Neural progenitor cell (in vitro differentiated cells): ENCODE data around the gene WDR86. TPM values are rescaled to one million over a fixed set of nuclear protein-coding genes. Genes with fewer than 3 reads are reported as not detected.

ENCODE experiments used
- DNase-seq: peaks from one replicate; pipeline ENCODE4 v3.0.0-alpha.2; 2016; ENCODE audit warnings: low spot score
- H2AFZ ChIP-seq: fragments of 200-600 bp; sonication (generic); replicated peaks from 2 replicates; pipeline ENCODE4 v1.6.1; 2016; ENCODE audit warnings: antibody characterized with exemption
- H3F3A ChIP-seq: fragments of 200-600 bp; sonication (generic); 2 replicates; pipeline ENCODE4 v1.6.1; 2016; ENCODE audit warnings: antibody characterized with exemption, low read depth
- H3K27ac ChIP-seq: fragments of 200-600 bp; sonication (generic); 2 replicates; pipeline ENCODE4 v1.5.1; 2016; ENCODE audit warnings: mild to moderate bottlenecking
- H3K27me3 ChIP-seq: fragments of 200-600 bp; sonication (generic); 2 replicates; pipeline ENCODE4 v1.6.1; 2016; ENCODE audit warnings: mild to moderate bottlenecking, moderate library complexity
- H3K36me3 ChIP-seq: fragments of 200-600 bp; sonication (generic); 2 replicates; pipeline ENCODE4 v1.5.1; 2016
- H3K4me1 ChIP-seq: fragments of 200-600 bp; sonication (generic); 2 replicates; pipeline ENCODE4 v1.6.1; 2016; ENCODE audit warnings: mixed run types
- H3K4me2 ChIP-seq: fragments of 200-600 bp; sonication (generic); 2 replicates; pipeline ENCODE4 v1.6.1; 2016
- H3K4me3 ChIP-seq: fragments of 200-600 bp; sonication (generic); 2 replicates; pipeline ENCODE4 v1.5.1; 2016
- H3K79me2 ChIP-seq: fragments of 200-600 bp; sonication (generic); 2 replicates; pipeline ENCODE4 v1.6.1; 2016; ENCODE audit warnings: low read depth
- H3K9ac ChIP-seq: fragments of 200-600 bp; sonication (generic); 2 replicates; pipeline ENCODE4 v1.6.1; 2016
- H3K9me3 ChIP-seq: fragments of 200-600 bp; sonication (generic); 2 replicates; pipeline ENCODE4 v1.5.1; 2016; ENCODE audit warnings: low read depth
- H4K20me1 ChIP-seq: fragments of 200-600 bp; sonication (generic); 2 replicates; pipeline ENCODE4 v1.6.1; 2016; ENCODE audit warnings: low read depth
- H3K27ac Mint-ChIP-seq: 3 replicates; pipeline ENCODE4 v1.8.0; 2021; ENCODE audit warnings: mixed read lengths
- H3K27me3 Mint-ChIP-seq: 2 replicates; pipeline ENCODE4 v1.8.0; 2022; ENCODE audit warnings: low read depth, mild to moderate bottlenecking, inconsistent platforms, moderate library complexity, mixed read lengths; ENCODE audit not compliant: insufficient read depth
- H3K36me3 Mint-ChIP-seq: 3 replicates; pipeline ENCODE4 v1.8.0; 2021; ENCODE audit warnings: mixed read lengths
- H3K4me1 Mint-ChIP-seq: 3 replicates; pipeline ENCODE4 v1.8.0; 2021; ENCODE audit warnings: mixed read lengths
- H3K4me3 Mint-ChIP-seq: 3 replicates; pipeline ENCODE4 v1.8.0; 2021; ENCODE audit warnings: mild to moderate bottlenecking, moderate library complexity, mixed read lengths
- H3K9me3 Mint-ChIP-seq: 3 replicates; pipeline ENCODE4 v1.8.0; 2020; ENCODE audit warnings: mixed read lengths
- CTCF ChIP-seq: fragments of 200-600 bp; sonication (generic); IDR thresholded peaks from 2 replicates; pipeline ENCODE4 v1.5.1; 2017; ENCODE audit warnings: antibody characterized with exemption, mild to moderate bottlenecking
- EZH2 ChIP-seq: fragments of 200-600 bp; sonication (generic); IDR thresholded peaks from 2 replicates; pipeline ENCODE4 v1.6.1; 2017; ENCODE audit warnings: antibody characterized with exemption, mild to moderate bottlenecking, moderate library complexity
- EZH2phosphoT487 ChIP-seq: fragments of 200-600 bp; sonication (generic); IDR thresholded peaks from 2 replicates; pipeline ENCODE4 v1.6.1; 2017; ENCODE audit warnings: antibody characterized with exemption
- total RNA-seq: library from RNA; depleted of rRNA; stranded (reverse); fragments of >200 nt; gene quantifications from 2 replicates; pipeline ENCODE4 v1.2.3, GENCODE V29; 2015; ENCODE audit warnings: low replicate concordance

Gene WDR86
- total RNA-seq, 1 donor from 2014 or later: 15.0 TPM

DNA sequence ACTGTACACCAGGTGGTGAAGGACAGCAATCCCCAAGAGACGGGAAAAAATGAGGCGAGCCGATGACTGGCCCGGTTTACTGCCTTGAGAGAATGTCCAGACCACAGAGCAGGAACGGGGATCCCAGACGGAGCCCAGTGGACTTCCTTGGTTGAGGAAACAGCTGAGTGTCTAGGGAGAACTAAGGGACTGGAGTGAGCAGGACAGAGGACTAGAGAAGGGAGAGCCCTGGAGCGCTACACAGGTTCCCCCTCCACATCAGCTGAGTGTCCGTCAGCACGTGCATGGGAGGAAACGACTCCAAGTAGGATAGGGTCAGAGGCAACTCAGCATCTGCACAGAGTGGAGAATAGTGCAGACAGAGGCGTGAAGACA lies 7.1 kb upstream of the WDR86 start:
- Histone ChIP-seq H3K9ac (no peak overlapping the region), H4K20me1 (no peaks in the 10 kb centered on the region), H3K4me2 (no peak overlapping the region), H3K79me2 (no peaks in the 10 kb centered on the region), H2AFZ (no peak overlapping the region), H3K4me1 (no peaks in the 10 kb centered on the region), H3K9me3 (no peaks in the 10 kb centered on the region), H3K4me3 (no peak overlapping the region), H3K36me3 (no peaks in the 10 kb centered on the region), H3F3A (no peaks in the 10 kb centered on the region), H3K27ac (no peak overlapping the region), H3K27me3 (peaks cover 59% of the 10 kb centered on the region)
- no peak for DNase-seq
- peaks cover under 1% of the 10 kb centered on the region for H3K36me3 Mint-ChIP-seq
- H3K4me1 Mint-ChIP-seq: peaks cover 12% of the 10 kb centered on the region
- peaks cover 25% of the 10 kb centered on the region for H3K9me3 Mint-ChIP-seq
- H3K27ac Mint-ChIP-seq: no peak overlapping the region
- TF ChIP-seq EZH2: no peak
- TF ChIP-seq CTCF: no peak
- TF ChIP-seq EZH2phosphoT487: no peak
- peaks cover 7% of the 10 kb centered on the region for H3K27me3 Mint-ChIP-seq
- no peak overlapping the region for H3K4me3 Mint-ChIP-seq

DNA sequence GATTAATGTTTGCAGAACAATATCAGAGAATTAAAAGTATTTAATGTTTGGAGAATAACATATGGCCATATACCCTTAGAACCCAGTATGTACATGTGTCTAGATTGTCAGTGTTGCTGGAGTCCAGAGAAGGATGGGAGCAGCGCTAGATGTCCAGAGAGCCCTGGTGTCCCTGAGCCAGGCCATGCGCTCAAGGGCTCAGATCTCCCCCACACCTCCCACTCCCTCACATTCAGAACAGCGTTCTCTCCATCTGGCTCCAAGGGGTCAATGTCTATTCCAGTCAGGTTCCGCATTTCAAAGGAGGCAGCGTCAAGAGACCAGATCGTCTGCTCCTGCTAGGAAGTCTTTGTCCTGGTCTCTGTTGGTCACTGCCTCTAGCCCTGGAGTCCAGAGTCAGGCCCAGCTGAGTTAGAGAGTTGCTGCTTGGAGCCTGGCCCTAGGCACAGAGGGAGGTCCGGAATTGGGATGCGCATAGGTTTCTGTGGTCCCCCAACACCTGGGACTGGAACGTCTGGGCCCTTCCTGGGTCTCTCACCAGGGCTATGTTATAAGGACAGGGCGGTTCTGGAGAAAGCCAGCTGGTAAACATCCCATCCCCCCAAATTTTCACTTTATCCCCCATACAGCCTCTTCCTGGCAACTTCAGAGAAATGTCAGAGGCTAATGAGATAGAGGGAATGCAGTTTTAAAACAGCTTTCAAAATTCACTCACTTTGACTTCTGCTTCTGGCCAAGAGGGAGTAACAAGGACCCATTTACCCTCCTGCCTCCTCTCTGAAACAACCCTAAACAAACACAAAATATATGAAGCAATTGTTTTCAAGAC lies 6.5 kb upstream of the WDR86 start:
- Histone ChIP-seq H4K20me1 (no peaks in the 10 kb centered on the region), H3K4me3 (no peak overlapping the region)
- peaks cover 9% of the 10 kb centered on the region for H3K27me3 Mint-ChIP-seq

DNA sequence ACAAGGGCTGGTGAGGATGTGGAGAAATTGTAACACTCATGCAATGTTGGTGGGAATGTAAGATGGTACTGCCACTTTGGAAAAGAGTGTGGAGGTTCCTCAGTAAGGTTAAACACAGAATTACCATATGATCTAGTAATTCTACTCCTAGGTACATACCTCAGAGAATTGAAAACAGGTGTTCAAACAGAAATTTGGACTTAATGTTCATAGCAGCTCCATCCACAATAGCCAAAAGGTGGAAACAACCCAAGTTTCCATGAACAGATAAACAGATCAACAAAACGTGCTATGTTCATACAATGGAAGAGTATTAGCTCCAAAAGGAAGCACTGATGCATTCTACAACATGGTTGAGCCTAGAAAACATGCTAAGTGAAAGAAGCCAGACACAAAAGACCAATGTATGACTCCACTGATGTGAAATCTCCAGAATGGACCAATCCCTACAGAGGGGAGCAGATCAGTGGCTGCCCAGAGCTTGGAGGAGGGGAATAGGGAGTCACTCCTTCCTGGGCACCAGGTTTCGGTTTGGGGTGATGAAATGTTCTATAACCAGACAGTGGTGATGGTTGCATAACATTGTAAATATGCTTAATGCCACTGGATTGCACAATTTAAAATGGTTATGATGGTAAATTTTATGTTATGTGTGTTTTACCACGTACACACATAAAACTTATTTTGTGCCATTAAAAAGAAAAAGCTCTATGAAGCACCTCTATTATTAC lies 5.7 kb upstream of the WDR86 start:
- H3K27ac ChIP-seq: no peak overlapping the region
- TF ChIP-seq EZH2phosphoT487: no peak
- TF ChIP-seq EZH2: no peak
- no peak for TF ChIP-seq CTCF
- Mint-ChIP-seq H3K9me3 (peaks cover 16% of the 10 kb centered on the region), H3K27ac (no peak overlapping the region), H3K36me3 (no peaks in the 10 kb centered on the region), H3K4me1 (peaks cover 18% of the 10 kb centered on the region), H3K27me3 (peaks cover 13% of the 10 kb centered on the region), H3K4me3 (no peak overlapping the region)
- no peak overlapping the region for H3K9ac ChIP-seq
- H3K27me3 ChIP-seq: peaks cover 73% of the 10 kb centered on the region
- no peak overlapping the region for H3K4me3 ChIP-seq
- H3K36me3 ChIP-seq: no peaks in the 10 kb centered on the region
- H3F3A ChIP-seq: peaks cover 8% of the 10 kb centered on the region
- H3K79me2 ChIP-seq: no peaks in the 10 kb centered on the region
- H2AFZ ChIP-seq: no peak overlapping the region
- H3K4me1 ChIP-seq: peaks cover 9% of the 10 kb centered on the region
- H3K4me2 ChIP-seq: no peak overlapping the region
- no peaks in the 10 kb centered on the region for H3K9me3 ChIP-seq
- no peak for DNase-seq
- H4K20me1 ChIP-seq: no peaks in the 10 kb centered on the region

More for the DNA sequence above, 6.5 kb upstream of the WDR86 start:
- peaks cover 12% of the 10 kb centered on the region for H3K4me1 Mint-ChIP-seq
- H3K79me2 ChIP-seq: no peaks in the 10 kb centered on the region
- H3K36me3 Mint-ChIP-seq: no peaks in the 10 kb centered on the region
- no peak overlapping the region for H2AFZ ChIP-seq
- no peak for DNase-seq
- H3K27ac Mint-ChIP-seq: no peak overlapping the region
- TF ChIP-seq CTCF (no peak), EZH2 (no peak), EZH2phosphoT487 (no peak)
- H3K9ac ChIP-seq: no peak overlapping the region
- peaks cover 19% of the 10 kb centered on the region for H3K9me3 Mint-ChIP-seq
- peaks cover 2% of the 10 kb centered on the region for H3K4me1 ChIP-seq
- no peak overlapping the region for H3K27ac ChIP-seq
- H3K4me3 Mint-ChIP-seq: no peak overlapping the region
- H3K27me3 ChIP-seq: peaks cover 65% of the 10 kb centered on the region
- H3K36me3 ChIP-seq: no peaks in the 10 kb centered on the region
- no peaks in the 10 kb centered on the region for H3F3A ChIP-seq
- H3K4me2 ChIP-seq: no peak overlapping the region
- H3K9me3 ChIP-seq: no peaks in the 10 kb centered on the region
